ENCODE measurements around the gene SAXO1.

DNA sequence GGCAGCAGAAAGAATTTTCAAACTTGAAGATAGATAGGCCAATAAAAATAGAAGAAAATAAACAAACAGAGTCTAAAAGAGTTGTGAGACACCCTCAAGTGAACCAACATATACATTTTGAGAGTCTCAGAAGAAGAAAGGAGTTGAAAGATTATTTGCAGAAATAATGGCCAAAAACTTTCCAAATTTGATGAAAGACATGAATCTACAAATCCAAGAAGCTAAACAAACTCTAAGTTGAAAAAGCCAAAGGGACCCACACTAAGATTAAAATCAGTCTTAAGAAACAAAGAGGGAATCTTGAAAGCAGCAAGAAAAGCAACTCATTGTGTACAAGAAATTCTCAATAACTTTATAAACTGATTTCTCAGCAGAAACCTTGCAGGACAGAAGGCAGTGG lies 137.0 kb downstream of the SAXO1 start:
- TF ChIP-seq POLR2A (IDR thresholded peaks at IDR 0.05; ENCODE audit: low read length) (no peak), GATA1 (IDR thresholded peaks at IDR 0.05; ENCODE audit: low read depth, low read length) (no peak)

All from erythroblast (primary cell).